ENCODE measurements around the gene CREBRF.
"Not testable (repeated sequence)": the region's sequence is repeated elsewhere in the genome, so short reads cannot be mapped to it uniquely, and the experiment has no call there.

GRCh38 chr5:173032096-173032495, 24.1 kb upstream of the CREBRF start:
- TF ChIP-seq EZH2 (IDR thresholded peaks at IDR 0.05; ENCODE audit: borderline replicate concordance, insufficient read depth, low read depth, low read length, poor library complexity, severe bottlenecking); CTCF (IDR thresholded peaks at IDR 0.05): not testable (repeated sequence)

All from B cell (primary cell).